Muscle layer of colon (tissue), 2 donors: ENCODE data around the gene MTCL1.

ENCODE experiments used
- H3K27ac ChIP-seq: one replicate; pipeline ENCODE4 v1.7.0; 2013; ENCODE audit warnings: low read depth, mild to moderate bottlenecking, low read length, moderate library complexity
- H3K27me3 ChIP-seq, 2 donors: one replicate each; pipeline ENCODE4 v1.7.0; 2013; ENCODE audit warnings: low read length in 2 of 2, mild to moderate bottlenecking in 2 of 2; ENCODE audit not compliant: insufficient read depth in 2 of 2, control insufficient read depth in 1 of 2
- H3K36me3 ChIP-seq: one replicate; pipeline ENCODE4 v1.7.0; 2013; ENCODE audit warnings: mild to moderate bottlenecking, low read length; ENCODE audit not compliant: insufficient read depth
- H3K4me1 ChIP-seq: one replicate; pipeline ENCODE4 v1.7.0; 2013; ENCODE audit warnings: mild to moderate bottlenecking, low read length; ENCODE audit not compliant: insufficient read depth
- H3K4me3 ChIP-seq, 2 donors: one replicate each; pipeline ENCODE4 v1.7.0; 2013; ENCODE audit warnings: low read length in 2 of 2, low read depth in 1 of 2, mild to moderate bottlenecking in 1 of 2, moderate library complexity in 1 of 2
- H3K9ac ChIP-seq: one replicate; pipeline ENCODE4 v1.7.0; 2013; ENCODE audit warnings: low read length
- H3K9me3 ChIP-seq: one replicate; pipeline ENCODE4 v1.7.0; 2013; ENCODE audit warnings: mild to moderate bottlenecking, low read length
- donor health status: abdominal sarcoma.
- donor health status: Adenocarcinoma of cecum.

The MTCL1 gene

GRCh38 chr18:8810157-8810556 is 104.8 kb downstream of the MTCL1 start:
- Histone ChIP-seq H3K9me3 (no peaks in the 10 kb centered on the region), H3K9ac (no peak overlapping the region), H3K36me3 (peaks cover 55% of the 10 kb centered on the region), H3K27ac (no peak overlapping the region), H3K4me1 (peaks cover 19% of the 10 kb centered on the region), H3K27me3 (no peaks in the 10 kb centered on the region), H3K4me3 (no peak overlapping the region)

GRCh38 chr18:8811115-8811514 is 105.8 kb downstream of the MTCL1 start:
- H3K4me3 ChIP-seq: no peak overlapping the region
- peaks cover 48% of the 10 kb centered on the region for H3K36me3 ChIP-seq

GRCh38 chr18:8812631-8813030 is 107.3 kb downstream of the MTCL1 start:
- peaks cover 15% of the 10 kb centered on the region for H3K4me1 ChIP-seq
- H3K9me3 ChIP-seq: no peaks in the 10 kb centered on the region
- peaks cover 40% of the 10 kb centered on the region for H3K36me3 ChIP-seq
- H3K27ac ChIP-seq: no peak overlapping the region
- H3K4me3 ChIP-seq: no peak overlapping the region
- no peak overlapping the region for H3K9ac ChIP-seq
- no peaks in the 10 kb centered on the region for H3K27me3 ChIP-seq

More at GRCh38 chr18:8811115-8811514, 105.8 kb downstream of the MTCL1 start:
- no peak overlapping the region for H3K27ac ChIP-seq
- H3K9me3 ChIP-seq: no peaks in the 10 kb centered on the region
- no peaks in the 10 kb centered on the region for H3K27me3 ChIP-seq
- peaks cover 19% of the 10 kb centered on the region for H3K4me1 ChIP-seq
- no peak overlapping the region for H3K9ac ChIP-seq

- H3K27ac ChIP-seq: no peak overlapping the region
- no peaks in the 10 kb centered on the region for H3K27me3 ChIP-seq
These were observed 108.3 kb downstream of the MTCL1 start for GRCh38 chr18:8813611-8814010.

GRCh38 chr18:8814206-8814605 is 108.8 kb downstream of the MTCL1 start:
- no peak overlapping the region for H3K27ac ChIP-seq
- H3K9ac ChIP-seq: no peak overlapping the region
- no peaks in the 10 kb centered on the region for H3K9me3 ChIP-seq

More at GRCh38 chr18:8813611-8814010, 108.3 kb downstream of the MTCL1 start:
- Histone ChIP-seq H3K36me3 (peaks cover 39% of the 10 kb centered on the region), H3K4me3 (no peak overlapping the region), H3K9ac (no peak overlapping the region), H3K9me3 (no peaks in the 10 kb centered on the region), H3K4me1 (peaks cover 13% of the 10 kb centered on the region)

GRCh38 chr18:8816220-8816619 is 110.9 kb downstream of the MTCL1 start:
- no peaks in the 10 kb centered on the region for H3K27me3 ChIP-seq
- peaks cover 38% of the 10 kb centered on the region for H3K36me3 ChIP-seq
- H3K9me3 ChIP-seq: no peaks in the 10 kb centered on the region
- no peak overlapping the region for H3K27ac ChIP-seq
- H3K4me3 ChIP-seq: no peak overlapping the region
- H3K4me1 ChIP-seq: peaks cover 20% of the 10 kb centered on the region
- H3K9ac ChIP-seq: no peak overlapping the region

More at GRCh38 chr18:8814206-8814605, 108.8 kb downstream of the MTCL1 start:
- Histone ChIP-seq H3K4me1 (peaks cover 11% of the 10 kb centered on the region), H3K27me3 (no peaks in the 10 kb centered on the region), H3K4me3 (no peak overlapping the region), H3K36me3 (peaks cover 42% of the 10 kb centered on the region)

- H3K27ac ChIP-seq: no peak overlapping the region
- H3K27me3 ChIP-seq: no peaks in the 10 kb centered on the region
- no peak overlapping the region for H3K9ac ChIP-seq
- peaks cover 22% of the 10 kb centered on the region for H3K4me1 ChIP-seq
- H3K36me3 ChIP-seq: peaks cover 38% of the 10 kb centered on the region
- no peaks in the 10 kb centered on the region for H3K9me3 ChIP-seq
- H3K4me3 ChIP-seq: no peak overlapping the region
These were observed 111.5 kb downstream of the MTCL1 start for GRCh38 chr18:8816816-8817215.

GRCh38 chr18:8818982-8819381 is 113.6 kb downstream of the MTCL1 start:
- Histone ChIP-seq H3K9ac (no peak overlapping the region), H3K27me3 (no peaks in the 10 kb centered on the region), H3K9me3 (no peaks in the 10 kb centered on the region), H3K4me1 (peaks cover 14% of the 10 kb centered on the region), H3K4me3 (no peak overlapping the region), H3K27ac (no peak overlapping the region), H3K36me3 (peaks cover 46% of the 10 kb centered on the region)

GRCh38 chr18:8820396-8821082 is 115.2 kb downstream of the MTCL1 start:
- no peak overlapping the region for H3K27ac ChIP-seq
- peaks cover 44% of the 10 kb centered on the region for H3K36me3 ChIP-seq
- H3K27me3 ChIP-seq: no peaks in the 10 kb centered on the region
- H3K9ac ChIP-seq: no peak overlapping the region
- no peak overlapping the region for H3K4me3 ChIP-seq
- H3K9me3 ChIP-seq: no peaks in the 10 kb centered on the region
- peaks cover 14% of the 10 kb centered on the region for H3K4me1 ChIP-seq

- H3K9ac ChIP-seq: no peak overlapping the region
- no peaks in the 10 kb centered on the region for H3K27me3 ChIP-seq
- H3K27ac ChIP-seq: no peak overlapping the region
- H3K4me3 ChIP-seq: no peak overlapping the region
- no peaks in the 10 kb centered on the region for H3K9me3 ChIP-seq
- peaks cover 14% of the 10 kb centered on the region for H3K4me1 ChIP-seq
- peaks cover 42% of the 10 kb centered on the region for H3K36me3 ChIP-seq
These were observed 115.7 kb downstream of the MTCL1 start for GRCh38 chr18:8821083-8821465.

GRCh38 chr18:8821531-8821930 is 116.2 kb downstream of the MTCL1 start:
- Histone ChIP-seq H3K27me3 (no peaks in the 10 kb centered on the region), H3K9me3 (no peaks in the 10 kb centered on the region), H3K9ac (no peak overlapping the region), H3K36me3 (peaks cover 42% of the 10 kb centered on the region), H3K4me1 (peaks cover 14% of the 10 kb centered on the region), H3K27ac (no peak overlapping the region), H3K4me3 (no peak overlapping the region)

- Histone ChIP-seq H3K9ac (no peak overlapping the region), H3K27me3 (no peaks in the 10 kb centered on the region), H3K4me1 (peaks cover 14% of the 10 kb centered on the region), H3K27ac (no peak overlapping the region), H3K4me3 (no peak overlapping the region), H3K9me3 (no peaks in the 10 kb centered on the region), H3K36me3 (peaks cover 45% of the 10 kb centered on the region)
These were observed 117.3 kb downstream of the MTCL1 start for GRCh38 chr18:8822643-8823042.
